ENCODE measurements around the gene ERBB3. TPM values are rescaled to one million over a fixed set of nuclear protein-coding genes. Genes with fewer than 3 reads are reported as not detected.

ERBB3 gene
- total RNA-seq, 1 experiment from 2014 or later, result 170 TPM

GRCh38 chr12:56120158-56120846, 40.3 kb downstream of the ERBB3 start:
- BruUV-seq (replicated peaks), result no TSS peak
- TF ChIP-seq CTCF (IDR thresholded peaks at IDR 0.05; ENCODE audit: unreplicated experiment), result no peak
- Mint-ChIP-seq H3K9me3 (ENCODE audit: low read depth, unreplicated experiment) (no peaks in the 10 kb centered on the region), H3K27ac (ENCODE audit: unreplicated experiment) (no peak overlapping the region), H3K36me3 (ENCODE audit: insufficient read depth, unreplicated experiment) (peaks cover 52% of the 10 kb centered on the region), H3K4me3 (ENCODE audit: low read depth, unreplicated experiment) (no peak overlapping the region), H3K27me3 (ENCODE audit: unreplicated experiment) (no peaks in the 10 kb centered on the region), H3K4me1 (ENCODE audit: low read depth, unreplicated experiment) (peaks cover 17% of the 10 kb centered on the region)
- CTCF ChIA-PET, result interaction anchor here (0.8 to 3.3 kb wide), 5 partner anchors 8 to 102 kb away, joined by 4 to 53 read pairs (median 5); partner anchors contain the start of genes ESYT1, MYL6, MYL6B and RNF41
- DNase-seq, result no peak
- intact Hi-C loops (cut with micrococcal nuclease; ENCODE audit: unreplicated experiment), result loop anchor here (10.0 kb wide), 1 partner anchor 344 kb away; the partner anchor contains the start of gene SPRYD4

GRCh38 chr12:56121204-56121870, 41.4 kb downstream of the ERBB3 start:
- H3K36me3 Mint-ChIP-seq (ENCODE audit: insufficient read depth, unreplicated experiment), result peaks cover 41% of the 10 kb centered on the region
- H3K4me1 Mint-ChIP-seq (ENCODE audit: low read depth, unreplicated experiment), result peaks cover 23% of the 10 kb centered on the region
- H3K4me3 Mint-ChIP-seq (ENCODE audit: low read depth, unreplicated experiment), result no peak overlapping the region
- intact Hi-C loops (cut with micrococcal nuclease; ENCODE audit: unreplicated experiment), result loop anchor here (10.0 kb wide), 1 partner anchor 343 kb away; the partner anchor contains the start of gene SPRYD4
- CTCF ChIA-PET, result no interaction called here
- no TSS peak for BruUV-seq (replicated peaks)
- no peak overlapping the region for H3K27ac Mint-ChIP-seq (ENCODE audit: unreplicated experiment)
- TF ChIP-seq CTCF (IDR thresholded peaks at IDR 0.05; ENCODE audit: unreplicated experiment), result no peak
- H3K27me3 Mint-ChIP-seq (ENCODE audit: unreplicated experiment), result no peaks in the 10 kb centered on the region
- no peak for DNase-seq
- no peaks in the 10 kb centered on the region for H3K9me3 Mint-ChIP-seq (ENCODE audit: low read depth, unreplicated experiment)

- Mint-ChIP-seq H3K27ac (ENCODE audit: unreplicated experiment) (no peak overlapping the region), H3K27me3 (ENCODE audit: unreplicated experiment) (no peaks in the 10 kb centered on the region), H3K4me1 (ENCODE audit: low read depth, unreplicated experiment) (peaks cover 36% of the 10 kb centered on the region), H3K36me3 (ENCODE audit: insufficient read depth, unreplicated experiment) (peaks cover 32% of the 10 kb centered on the region), H3K4me3 (ENCODE audit: low read depth, unreplicated experiment) (no peak overlapping the region), H3K9me3 (ENCODE audit: low read depth, unreplicated experiment) (no peaks in the 10 kb centered on the region)
- CTCF ChIA-PET, result interaction anchor here (1.2 kb wide), 1 partner anchor 66 kb away, joined by 5 read pairs; no protein-coding TSS in a partner anchor
- no peak for TF ChIP-seq CTCF (IDR thresholded peaks at IDR 0.05; ENCODE audit: unreplicated experiment)
- DNase-seq, result no peak
- intact Hi-C loops (cut with micrococcal nuclease; ENCODE audit: unreplicated experiment), result loop anchor here (10.0 kb wide), 1 partner anchor 342 kb away; the partner anchor contains the start of gene SPRYD4
- no TSS peak for BruUV-seq (replicated peaks)
Observed at GRCh38 chr12:56122637-56123036, 42.7 kb downstream of the ERBB3 start.

GRCh38 chr12:56124133-56124532, 44.2 kb downstream of the ERBB3 start:
- TF ChIP-seq CTCF (IDR thresholded peaks at IDR 0.05; ENCODE audit: unreplicated experiment), result no peak
- Mint-ChIP-seq H3K4me1 (ENCODE audit: low read depth, unreplicated experiment) (peaks cover 32% of the 10 kb centered on the region), H3K4me3 (ENCODE audit: low read depth, unreplicated experiment) (no peak overlapping the region), H3K9me3 (ENCODE audit: low read depth, unreplicated experiment) (no peaks in the 10 kb centered on the region), H3K36me3 (ENCODE audit: insufficient read depth, unreplicated experiment) (peaks cover 32% of the 10 kb centered on the region), H3K27ac (ENCODE audit: unreplicated experiment) (no peak overlapping the region), H3K27me3 (ENCODE audit: unreplicated experiment) (no peaks in the 10 kb centered on the region)
- BruUV-seq (replicated peaks), result no TSS peak
- CTCF ChIA-PET, result interaction anchor here (0.6 to 1.2 kb wide), 3 partner anchors 38 to 66 kb away, joined by 3 to 12 read pairs (median 5); partner anchors contain the start of gene SMARCC2
- DNase-seq, result no peak
- intact Hi-C loops (cut with micrococcal nuclease; ENCODE audit: unreplicated experiment), result loop anchor here (10.0 kb wide), 1 partner anchor 341 kb away; the partner anchor contains the start of gene SPRYD4
